GM19240 (cell line): ENCODE results near the gene ATMIN.
A peak's percentile ranks its signal among the peaks of the same experiment; 100 is the strongest.

Experiments
- DNase-seq: peaks from one replicate; pipeline ENCODE4 v3.0.0; 2011; ENCODE audit warnings: low spot score; ENCODE audit not compliant: insufficient read length

Gene ATMIN

DNA sequence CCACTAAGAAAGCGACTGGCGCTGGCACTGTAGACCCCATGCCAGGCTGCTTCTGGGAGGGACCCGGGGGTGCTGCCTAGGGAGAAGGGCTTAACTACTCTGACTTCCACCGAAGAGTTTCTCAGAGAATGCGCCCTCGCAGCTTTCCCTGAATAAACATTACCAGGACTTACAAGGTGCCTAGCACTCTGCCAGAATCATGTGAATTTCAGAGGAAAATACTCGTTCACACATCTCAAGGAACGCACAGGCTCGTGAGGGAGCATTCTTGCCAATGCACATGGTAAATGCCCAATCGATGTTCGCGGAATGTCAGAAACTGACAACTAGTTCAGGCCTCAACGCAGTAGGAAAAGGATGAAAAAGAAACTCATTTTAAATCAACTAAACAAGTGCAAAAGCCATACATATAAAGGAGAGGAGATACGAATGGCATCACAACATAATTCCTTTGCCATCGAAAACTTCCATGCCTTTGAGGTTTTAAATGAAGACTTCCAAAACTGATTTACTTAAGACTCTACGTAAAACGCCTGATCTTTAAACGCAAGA, 30.0 kb upstream of the ATMIN start:
- DNase-seq: no peak

DNA sequence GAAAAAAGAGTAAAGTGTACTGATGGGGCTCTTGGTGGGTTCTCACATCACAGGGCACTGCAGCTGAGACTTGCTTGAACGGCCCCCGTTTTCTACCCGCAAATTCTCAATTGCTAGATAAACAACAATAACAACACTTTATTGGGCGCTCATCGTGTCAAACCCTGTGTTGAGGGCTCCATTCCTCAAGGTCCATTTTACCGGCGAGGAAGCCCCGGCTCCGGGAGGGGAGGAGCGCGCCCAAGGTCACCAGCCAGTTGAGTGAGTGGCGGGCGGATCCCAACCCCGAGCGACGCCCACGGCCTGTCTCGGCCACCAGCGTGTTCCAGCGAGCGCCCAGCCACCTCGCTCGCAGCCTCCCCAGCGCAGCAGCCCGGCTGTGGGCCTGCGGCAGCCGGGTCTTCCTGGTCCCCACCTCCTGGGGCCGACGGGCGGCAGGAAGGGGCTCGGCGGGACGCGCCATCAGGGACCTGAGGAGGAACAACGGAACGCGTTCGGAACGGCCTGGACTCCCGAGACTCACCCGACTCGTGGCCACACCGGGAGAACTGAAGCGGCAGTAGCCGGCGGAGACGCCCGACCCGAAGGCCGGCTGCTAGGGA, 29.3 kb upstream of the ATMIN start:
- no peak for DNase-seq

DNA sequence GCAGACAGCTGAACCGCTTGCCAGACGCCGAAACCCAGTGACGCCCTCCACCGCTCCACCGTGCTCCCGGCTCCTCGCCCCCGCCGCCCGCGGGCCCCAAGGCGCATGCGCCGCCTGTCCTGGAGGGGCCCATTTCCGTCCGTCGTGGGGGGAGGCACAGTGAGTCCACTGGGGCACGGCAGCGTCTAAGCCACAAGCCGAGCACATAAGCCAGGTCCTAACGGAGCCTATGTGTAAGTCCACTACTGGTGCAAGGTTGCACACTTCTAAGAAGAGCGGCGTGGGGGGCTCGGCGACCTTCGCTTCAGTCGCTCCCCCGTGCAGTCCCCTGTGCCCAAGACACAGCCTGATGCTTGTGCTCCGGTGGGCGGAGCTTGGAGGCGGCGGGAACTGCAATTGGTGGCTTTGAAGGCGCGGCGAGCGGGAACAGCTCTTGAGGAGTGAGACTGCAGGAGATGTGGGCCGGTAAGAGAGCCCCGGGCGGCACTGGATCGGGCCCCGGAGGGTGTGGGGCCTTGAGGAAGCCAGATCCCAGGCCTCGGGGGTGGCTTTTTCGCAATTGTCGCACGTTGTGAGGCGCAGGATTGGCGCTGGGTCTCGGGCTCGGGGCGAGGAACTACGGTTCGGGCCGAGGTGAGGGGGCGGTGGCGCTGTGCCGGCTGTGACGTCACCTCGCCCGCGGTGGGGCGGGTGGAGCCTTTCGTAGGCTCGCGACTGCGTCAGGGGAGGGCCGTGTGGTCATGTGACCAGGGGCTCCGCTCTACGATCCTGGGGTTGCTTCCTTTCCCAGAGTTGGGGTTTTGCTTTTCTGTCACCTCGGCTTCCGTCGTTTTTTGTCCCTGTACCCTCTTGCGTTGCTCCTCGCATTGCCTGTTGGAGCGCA, 28.6 kb upstream of the ATMIN start, which contains the start of the genes CENPN and CMC2:
TSS of gene CENPN (plus strand) at position 402 of the 883 bp plus-strand sequence. CDS start 4,726 bp downstream, outside the sequence.
TSS of gene CMC2 (minus strand) at position 73 of the 883 bp plus-strand sequence. CDS start 9,491 bp downstream, outside the sequence.
- DNase-seq: peak; percentile 72

DNA sequence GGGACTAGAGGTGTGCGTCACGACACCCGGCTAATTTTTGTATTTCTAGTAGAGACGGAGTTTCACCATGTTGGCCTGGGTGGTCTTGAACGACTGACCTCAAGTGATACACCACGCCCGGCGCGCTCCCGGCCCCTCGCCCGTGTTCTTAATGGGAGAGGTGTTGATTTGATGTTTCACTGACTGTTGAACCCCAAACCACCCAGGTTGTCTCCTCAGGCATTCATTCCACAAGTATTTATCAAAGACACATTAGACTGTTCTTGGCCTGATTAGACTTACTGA, 27.2 kb upstream of the ATMIN start:
- no peak for DNase-seq

DNA sequence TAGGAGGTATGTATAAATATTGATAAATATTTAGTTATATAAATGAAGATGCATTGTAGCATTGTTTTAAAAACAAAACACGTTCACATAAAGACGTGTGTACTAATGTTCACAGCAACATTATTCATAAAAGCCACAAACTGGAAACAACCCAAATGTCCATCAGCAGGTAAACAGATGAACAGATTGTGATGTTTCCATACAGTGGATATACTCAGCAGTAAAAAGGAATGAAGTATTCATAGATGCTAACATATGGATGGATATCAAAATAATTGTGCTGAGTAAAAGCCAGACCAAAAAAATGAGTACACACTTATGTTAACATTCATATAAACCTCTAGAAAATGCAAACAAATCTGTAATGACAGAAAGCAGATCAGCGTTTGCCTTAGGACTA, 22.7 kb upstream of the ATMIN start:
- no peak for DNase-seq

DNA sequence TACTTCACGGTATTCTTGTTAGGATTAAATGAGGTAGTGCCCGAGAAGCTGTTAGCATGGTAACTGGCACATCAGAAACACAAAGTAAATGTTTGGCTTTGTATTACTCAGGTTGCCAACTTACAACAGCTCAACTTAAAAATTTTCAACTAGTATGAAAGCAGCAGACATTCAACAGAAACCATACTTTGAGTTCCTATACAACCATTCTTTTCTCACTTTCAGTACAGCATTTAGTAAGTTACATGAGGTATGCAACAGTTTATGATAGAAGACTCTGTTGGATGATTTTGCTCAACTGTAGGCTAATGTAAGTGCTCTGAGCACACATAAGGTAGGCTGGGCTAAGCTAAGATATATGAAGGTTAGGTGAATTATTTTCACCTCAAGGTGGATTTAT, 21.0 kb upstream of the ATMIN start:
- no peak for DNase-seq

DNA sequence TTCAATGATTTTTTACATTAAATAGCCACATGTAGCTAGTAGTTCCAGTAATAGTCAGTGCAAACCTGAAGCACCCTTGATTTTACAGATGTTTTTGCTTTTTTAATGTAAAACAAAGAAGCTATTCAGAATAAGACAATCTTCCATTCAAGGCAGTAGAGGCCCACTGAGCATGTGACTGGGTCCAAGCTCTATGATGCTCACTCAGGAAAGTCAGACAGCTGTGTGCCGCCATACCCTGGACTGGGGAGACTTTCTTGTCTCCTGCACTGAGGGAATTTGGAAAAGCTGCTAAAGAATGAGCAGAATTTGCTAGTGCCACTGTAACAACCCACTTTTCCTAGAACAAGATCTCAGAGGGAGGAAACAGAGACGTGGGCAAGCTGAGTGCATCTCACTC, 17.1 kb upstream of the ATMIN start:
- DNase-seq: no peak

DNA sequence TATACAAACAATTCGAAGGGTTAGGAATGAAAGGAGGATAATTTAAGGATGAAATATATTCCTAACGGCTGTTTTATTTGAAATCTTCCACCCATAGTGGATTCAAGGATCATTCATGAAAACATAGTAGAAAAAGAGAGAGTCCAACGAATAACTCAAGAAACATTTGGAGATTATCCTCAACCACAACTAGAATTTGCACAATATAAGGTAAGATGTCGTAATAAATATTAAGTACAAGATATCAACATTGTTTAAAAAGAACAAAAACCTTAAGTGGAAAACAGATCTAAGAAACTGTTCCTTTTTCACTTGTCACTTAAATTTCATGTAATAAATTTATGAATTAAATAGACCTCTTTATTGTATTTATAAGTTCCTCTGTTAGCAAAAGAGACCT, 9.2 kb upstream of the ATMIN start:
- DNase-seq: no peak

DNA sequence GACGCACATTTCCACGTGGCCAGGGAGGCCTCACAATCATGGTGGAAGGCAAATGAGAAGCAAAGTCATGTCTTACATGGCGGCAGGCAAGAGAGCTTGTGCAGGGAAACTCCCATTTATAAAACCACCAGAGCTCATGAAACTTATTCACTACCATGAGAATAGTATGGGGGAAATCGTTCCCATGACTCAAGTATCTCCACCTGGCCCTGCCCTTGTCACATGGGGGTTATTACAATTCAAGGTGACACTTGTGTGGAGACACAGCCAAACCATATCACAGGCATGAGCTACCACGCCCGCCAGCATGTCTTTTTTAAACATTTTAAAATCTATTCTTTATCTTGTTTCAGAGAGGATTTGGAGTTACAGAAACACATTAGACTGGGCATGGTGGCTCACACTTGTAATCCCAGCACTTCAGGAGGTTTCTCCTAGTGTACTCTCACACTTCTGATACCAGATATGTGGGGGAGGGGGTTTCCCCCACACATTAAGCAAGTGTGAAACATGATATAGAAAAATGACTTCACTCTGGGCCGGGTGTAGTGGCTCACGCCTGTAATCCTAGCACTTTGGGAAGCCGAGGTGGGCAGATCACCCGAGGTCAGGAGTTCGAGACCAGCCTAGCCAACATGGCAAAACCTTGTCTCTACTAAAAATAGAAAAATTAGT, 5.6 kb upstream of the ATMIN start:
- no peak for DNase-seq

DNA sequence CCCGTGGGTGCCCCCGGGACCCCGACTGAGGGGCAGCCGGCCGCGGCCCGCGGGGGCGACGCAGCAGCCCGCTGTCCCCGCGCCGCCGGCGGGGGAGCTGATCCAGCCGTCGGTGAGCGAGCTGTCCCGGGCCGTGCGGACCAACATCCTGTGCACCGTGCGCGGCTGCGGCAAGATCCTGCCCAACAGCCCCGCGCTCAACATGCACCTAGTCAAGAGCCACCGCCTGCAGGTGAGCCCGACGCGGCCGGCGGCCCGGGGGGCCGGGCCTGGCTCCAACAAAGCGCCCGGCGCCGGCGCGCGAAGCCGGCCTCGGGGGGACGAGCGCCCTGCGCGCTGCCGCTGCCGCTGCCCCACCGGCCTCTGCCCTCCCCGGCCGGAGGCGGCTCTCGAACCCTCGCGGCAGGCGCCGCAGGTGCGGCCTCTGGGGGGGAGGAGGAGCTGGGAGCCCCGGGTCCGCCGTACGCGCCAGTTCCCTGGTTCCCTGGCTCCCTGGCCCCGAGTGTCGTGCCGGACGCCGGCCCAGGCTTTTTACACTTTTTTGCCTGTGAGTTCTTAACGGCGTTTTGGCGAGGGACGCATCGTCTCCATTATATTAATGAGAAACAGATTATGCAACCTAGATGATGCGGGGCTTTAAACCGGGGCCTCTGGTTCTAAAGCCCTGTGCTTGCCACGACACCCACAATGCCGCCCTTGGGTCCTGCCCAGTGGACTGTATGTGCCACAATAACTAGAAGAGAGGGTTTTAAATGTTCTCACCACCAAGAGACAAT, 521 bp downstream of the ATMIN start:
- DNase-seq: peak; percentile 22

DNA sequence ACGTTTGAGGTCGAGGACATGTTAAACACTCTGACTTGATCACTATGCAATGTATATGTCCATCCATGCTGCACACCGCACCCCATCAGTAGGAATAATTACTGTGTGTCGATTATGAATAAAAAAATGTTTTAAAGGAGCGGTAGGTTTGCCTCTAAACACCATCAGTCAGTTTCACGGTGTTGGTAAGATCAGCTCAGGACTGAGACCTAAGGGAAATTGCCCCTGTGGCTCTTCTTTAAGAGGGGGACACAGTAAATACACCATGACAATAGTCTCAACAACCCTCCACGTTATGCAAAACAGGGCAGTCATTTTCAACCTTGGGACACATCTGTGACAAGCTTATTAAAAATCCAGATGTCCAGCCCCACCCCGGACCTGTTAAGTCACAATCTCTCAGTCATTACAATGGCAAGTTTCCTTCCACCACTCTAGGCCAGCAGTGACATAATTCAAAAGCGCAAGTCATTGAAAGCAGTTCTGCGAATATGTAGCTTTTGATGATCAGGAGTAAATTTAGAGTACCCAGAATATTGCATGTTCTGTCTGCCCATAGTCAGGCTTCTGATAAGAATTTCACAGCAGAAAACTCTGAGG, 1.2 kb downstream of the ATMIN start:
- DNase-seq: no peak

DNA sequence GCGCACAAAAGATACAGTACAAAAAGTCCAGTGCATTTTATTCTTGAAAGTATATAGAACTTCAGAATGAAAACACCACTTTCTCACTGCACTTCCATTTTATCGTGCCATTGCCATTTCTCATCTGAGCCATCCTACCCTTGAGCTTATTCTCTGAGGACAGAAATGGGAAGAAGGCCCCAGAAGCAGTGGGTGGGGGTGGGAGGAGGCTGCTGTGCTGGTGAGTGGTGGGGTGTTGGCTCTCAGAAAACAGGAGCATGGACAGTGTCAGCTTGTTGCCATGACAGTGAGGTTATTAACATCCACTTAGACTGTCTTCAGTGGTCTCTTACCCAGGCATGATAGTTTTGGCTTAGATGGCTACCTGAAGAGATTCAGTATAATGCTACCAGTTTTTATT, 4.5 kb downstream of the ATMIN start:
- DNase-seq: no peak

DNA sequence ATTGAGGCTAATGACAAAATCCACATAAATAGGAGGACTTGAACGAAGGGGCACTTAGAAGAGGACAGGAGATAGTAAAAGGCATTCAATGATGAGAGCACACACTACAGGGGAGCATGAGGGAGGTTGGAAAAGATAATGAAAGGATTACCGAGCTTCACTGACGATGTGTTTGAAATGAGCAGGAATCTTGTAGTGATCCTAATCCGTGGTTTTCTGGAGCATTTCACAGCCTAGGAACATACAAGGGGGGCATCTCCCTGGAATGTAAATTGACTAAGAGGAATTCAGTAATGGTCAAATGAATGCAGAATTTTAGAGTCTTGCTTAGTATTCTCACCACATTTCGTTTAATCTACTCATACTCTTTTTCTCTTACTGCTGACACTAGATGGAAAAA, 5.2 kb downstream of the ATMIN start:
- no peak for DNase-seq

DNA sequence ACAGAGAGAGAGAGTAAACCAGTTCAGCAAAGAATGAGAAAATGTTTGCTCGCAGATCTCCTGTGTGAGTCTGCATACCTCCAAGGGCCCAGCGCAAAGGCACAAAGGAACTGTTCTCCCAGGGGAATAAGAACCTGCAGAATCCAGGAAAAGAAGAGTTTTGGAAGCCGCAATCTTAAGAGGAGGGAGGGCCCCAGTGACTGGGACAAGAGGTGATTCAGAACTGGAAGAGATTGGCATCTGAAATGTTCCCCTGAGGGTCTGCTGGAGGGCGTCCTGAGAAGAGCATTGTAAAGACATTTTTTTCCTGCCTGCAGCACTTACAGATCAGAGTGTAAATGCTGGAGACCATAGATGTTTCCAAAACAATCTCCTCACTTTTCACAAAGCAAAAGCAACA, 6.1 kb downstream of the ATMIN start:
- no peak for DNase-seq

DNA sequence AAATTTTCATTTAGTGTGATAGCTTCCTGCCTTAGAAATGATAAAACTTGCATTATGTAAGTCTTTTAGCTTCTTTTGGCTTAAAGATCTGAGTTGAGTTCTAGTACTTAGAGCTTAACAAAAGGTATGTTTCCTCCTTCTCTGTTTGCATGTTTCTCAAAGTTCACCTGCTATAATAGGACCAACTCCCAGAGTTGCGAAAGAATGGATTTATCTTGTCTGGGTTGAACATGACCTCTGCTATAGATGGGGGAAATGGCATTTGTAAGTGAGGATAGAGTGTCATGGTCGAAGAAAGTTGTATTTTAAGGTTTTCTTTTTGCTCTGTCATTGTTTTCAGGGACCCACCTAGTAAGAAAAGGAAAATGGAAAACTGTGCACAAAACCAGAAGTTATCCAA, 7.2 kb downstream of the ATMIN start:
- no peak for DNase-seq

DNA sequence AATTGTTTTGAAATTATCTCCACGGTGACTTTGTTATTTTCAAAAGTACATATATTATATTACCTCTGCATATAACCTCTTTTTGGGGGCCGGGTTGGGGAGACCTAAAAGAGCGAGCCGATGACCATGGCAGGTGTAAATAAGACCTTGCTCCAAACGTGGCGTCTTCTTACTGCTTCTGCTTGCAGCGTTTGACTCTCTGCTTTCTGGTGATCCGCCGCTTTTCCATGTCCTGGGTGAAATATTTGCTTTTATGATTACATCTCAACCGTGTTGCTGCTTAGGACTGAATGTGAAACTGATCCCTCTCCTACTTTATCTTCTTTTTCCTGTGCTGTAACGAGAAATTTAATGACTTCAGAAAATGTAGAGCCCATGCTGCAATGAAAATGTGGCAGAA, 18.1 kb downstream of the ATMIN start:
- DNase-seq: no peak

DNA sequence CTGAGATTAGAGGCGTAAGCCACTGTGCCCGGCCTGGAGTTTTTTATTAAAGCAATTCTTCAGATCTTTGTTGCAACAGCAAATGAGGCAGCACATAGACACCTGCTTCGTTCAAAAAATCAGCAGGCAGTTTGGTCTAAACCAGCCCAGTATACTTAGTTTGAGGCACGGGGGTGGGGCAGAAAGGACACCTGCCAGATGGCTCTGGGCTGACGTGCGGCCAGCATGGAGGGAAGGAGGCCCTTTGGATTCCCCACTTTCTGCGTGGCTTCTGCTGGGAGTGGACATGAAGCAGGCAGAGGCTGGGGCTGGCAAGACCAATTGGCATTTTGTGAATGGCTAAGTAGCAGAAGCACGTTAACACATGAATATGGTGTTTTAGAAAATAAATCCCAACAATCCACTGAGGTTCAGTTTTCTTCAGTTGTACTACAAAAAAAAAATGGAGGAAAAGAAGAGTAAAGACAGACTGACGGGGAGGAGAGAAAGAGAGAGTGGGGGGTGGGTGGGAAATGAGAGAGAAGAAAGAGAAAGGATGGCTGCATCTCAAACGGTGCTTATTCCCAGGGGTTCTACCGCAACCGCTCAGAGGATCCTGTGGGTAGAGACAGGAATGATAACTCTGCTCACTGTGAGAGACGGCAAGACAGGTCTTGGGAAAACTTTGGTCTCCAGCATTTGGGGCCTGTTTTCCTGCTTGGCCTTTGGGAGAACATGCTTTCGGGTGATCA, 25.1 kb downstream of the ATMIN start:
- no peak for DNase-seq

DNA sequence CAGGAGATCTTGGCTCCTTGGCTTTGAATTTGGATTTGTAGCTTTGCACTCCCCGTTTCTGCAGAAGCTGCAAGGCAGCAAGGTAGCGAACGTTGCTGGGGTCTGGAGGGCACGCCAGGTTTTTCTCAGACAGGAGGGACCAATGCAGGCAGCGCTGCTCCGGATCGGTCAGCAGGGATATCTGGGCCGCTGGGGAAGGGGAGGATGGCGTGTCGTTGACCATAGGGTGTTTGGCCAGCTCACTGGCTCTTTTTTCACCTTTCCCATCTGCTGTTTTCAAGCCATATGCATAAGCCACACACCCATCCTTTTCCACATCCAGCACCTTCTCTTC, 25.6 kb downstream of the ATMIN start:
- DNase-seq: no peak

DNA sequence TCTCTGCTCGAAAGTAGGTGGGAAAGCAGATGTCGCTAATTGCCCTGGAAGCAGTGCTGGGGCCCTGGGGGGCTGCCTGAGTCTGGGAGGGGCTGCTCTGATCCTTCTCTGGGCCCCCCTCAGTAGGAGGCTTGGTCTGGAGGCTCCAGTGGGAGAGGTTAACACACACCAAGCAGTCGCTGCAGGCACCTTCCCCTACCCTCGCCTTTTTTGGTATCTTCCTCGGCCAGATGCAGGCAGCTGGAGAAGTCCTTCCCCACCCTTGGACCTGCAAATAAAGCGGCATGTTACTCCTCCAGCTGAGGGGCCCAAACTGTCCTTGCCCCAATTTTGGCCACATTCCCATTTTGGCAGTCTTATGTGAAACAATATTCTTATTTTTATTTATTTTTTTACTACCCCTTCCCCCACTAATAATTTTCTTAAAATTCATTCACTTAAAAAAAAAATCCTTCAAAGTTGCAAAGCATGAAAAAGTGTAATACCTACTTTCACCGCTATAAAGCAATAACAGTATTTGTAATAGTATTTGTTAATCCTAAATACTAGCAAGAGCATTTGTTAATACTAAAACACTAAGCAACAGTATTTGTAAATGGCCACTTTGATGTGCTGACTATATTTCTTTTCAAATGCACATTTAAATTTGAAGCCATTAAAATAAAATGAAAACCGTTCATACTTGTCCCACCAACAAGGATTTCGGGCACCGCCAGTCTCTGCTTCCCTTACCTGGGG, 26.4 kb downstream of the ATMIN start:
- DNase-seq: no peak

DNA sequence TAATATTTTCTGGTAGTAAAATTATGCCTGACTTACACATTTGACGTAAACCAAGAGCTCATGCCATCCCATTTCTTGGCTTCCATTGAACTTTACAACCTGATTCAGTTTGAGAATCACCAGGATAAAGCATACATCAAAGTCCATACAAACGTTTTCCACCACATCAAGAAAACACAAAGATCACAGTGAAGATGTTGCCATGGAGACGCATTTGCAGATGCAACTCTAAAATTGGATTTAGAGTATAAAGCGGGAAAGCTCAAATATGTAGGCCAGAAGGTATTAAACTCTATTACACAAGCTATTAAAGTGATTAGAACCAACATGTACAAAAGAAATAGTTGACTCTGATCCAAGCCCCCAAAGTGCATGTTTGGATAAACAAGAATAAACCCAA, 31.0 kb downstream of the ATMIN start:
- no peak for DNase-seq
